Pancreas (tissue), 10 donors: Measurements from ENCODE around the gene USP10. TPM values are rescaled to one million over a fixed set of nuclear protein-coding genes. Genes with fewer than 3 reads are reported as not detected.

Experiments used
- ATAC-seq, 4 donors: fragments of 200-7000 bp; cut with Tn5 transposase; one replicate each; pipeline versions ENCODE4 v1.8.0 to v1.9.1; 2020; ENCODE audit warnings: mild to moderate bottlenecking in 4 of 4, moderate library complexity in 4 of 4
- DNase-seq, 6 donors: peaks; one replicate each; pipeline ENCODE4 v3.0.0-alpha.2; 2020
- FAIRE-seq: peaks from 2 replicates; lab custom pipeline; 2012; peaks lifted over from hg19 to GRCh38; lab: Jason Lieb, UNC
- H3K27ac ChIP-seq, 4 donors: fragments of 200-600 bp; sonication (generic); 1 replicate in 3 of 4; 2 replicates in 1 of 4; pipeline versions ENCODE4 v1.5.0 to v1.8.0; 2020
- H3K27me3 ChIP-seq, 4 donors: fragments of 200-600 bp; one replicate each; pipeline ENCODE4 v1.8.0; 2021
- H3K36me3 ChIP-seq, 3 donors: fragments of 200-600 bp; sonication (generic) in 1 of 3; one replicate each; pipeline versions ENCODE4 v1.5.0 to v1.8.0; 2020 to 2021
- H3K4me1 ChIP-seq, 3 donors: fragments of 200-600 bp; one replicate each; pipeline ENCODE4 v1.8.0; 2021
- H3K4me3 ChIP-seq, 4 donors: fragments of 200-600 bp; sonication (generic) in 2 of 4; one replicate each; pipeline versions ENCODE4 v1.5.0 to v1.8.0; 2020 to 2021
- H3K9me3 ChIP-seq, 4 donors: fragments of 200-600 bp; one replicate each; pipeline ENCODE4 v1.8.0; 2021
- CTCF ChIP-seq, 4 donors: fragments of 200-600 bp; sonication (generic) in 3 of 4; IDR thresholded peaks; one replicate each; pipeline versions ENCODE4 v1.5.0 to v1.8.0; 2021; ENCODE audit warnings: antibody characterized with exemption in 4 of 4
- WGBS, 2 donors: extraction: QIAGEN DNeasy Blood & Tissue Kit; methylation state at CpG; one replicate each; pipeline ENCODE4 v1.1.7; 2013; 5-methylcytosine and 5-hydroxymethylcytosine counted together
- intact Hi-C, 3 donors: fragments of 100-400 bp; cut with DNase I; formaldehyde crosslinking; loops; one replicate each; pipeline versions ENCODE4 v1.11.1 to v1.14.2; 2022
- polyA plus RNA-seq, 2 donors: library from polyadenylated mRNA; stranded (reverse); fragments of 200-250 nt; gene quantifications; one replicate each; pipeline ENCODE4 v1.2.3, GENCODE V29; 2013
- total RNA-seq, 6 donors: library from RNA; stranded (reverse); fragmentation: NEBNext Ultra II Directional in 4 of 6; extraction: Animal tissue kit (Norgen Biotek cat#: 25700) in 4 of 6; gene quantifications; one replicate each; pipeline versions ENCODE4 v1.2.1 to v1.2.4, GENCODE V29; 2021 to 2023
- donor health status: healthy with polysubstance abuse.
- donor health status: DM: no; HTN: no; CAD: no; lungs with moderate emphysema.
- donor health status: DM: no; HTN: no; CAD: no.
- donor health status: control.
- donor health status: control.
- donor health status: Bipolar disorder and iron deficiency.
- donor health status: DM: yes; HTN: yes; CAD: no.
- donor health status: DM: no; HTN: no; CAD: no.
- donor health status: DM: no; HTN: no; CAD: no.
- donor health status: DM: yes; HTN: yes; CAD: no.

The USP10 gene
- total and polyA plus RNA-seq, 8 donors, result 11.4 to 40.6 (median 26.9) TPM

- no peaks in the 10 kb centered on the region for H3K27me3 ChIP-seq
- ATAC-seq (peak in 1 of 4 donors; percentile 22), FAIRE-seq (no peak), DNase-seq (no peak)
- peaks cover 7 to 26% (median 22%) of the 10 kb centered on the region in 3 donors for H3K4me1 ChIP-seq
- H3K27ac ChIP-seq, result no peak overlapping the region
- no peaks in the 10 kb centered on the region for H3K9me3 ChIP-seq
- no peak overlapping the region for H3K4me3 ChIP-seq
- intact Hi-C loops, result loop anchor here in 1 of 3 donors (10.0 kb wide), 1 partner anchor 58 kb away; no protein-coding TSS in a partner anchor
- WGBS, 2 donors, result 70 to 73% methylated on average over 9 of the region's 9 CpGs
- no peaks in the 10 kb centered on the region for H3K36me3 ChIP-seq
- TF ChIP-seq CTCF (IDR thresholded peaks at IDR 0.05), result no peak
Observed at GRCh38 chr16:84732674-84733352, 33.0 kb downstream of the USP10 start.

- peak in 1 of 6 donors; percentile 45 for DNase-seq
Observed at GRCh38 chr16:84735849-84736586, 36.2 kb downstream of the USP10 start.

GRCh38 chr16:84737192-84738011, 37.6 kb downstream of the USP10 start:
- H3K9me3 ChIP-seq, result no peaks in the 10 kb centered on the region
- intact Hi-C loops, result loop anchor here in 1 of 3 donors (10.0 kb wide), 1 partner anchor 63 kb away; no protein-coding TSS in a partner anchor
- DNase-seq (peak; percentile 44 to 81 (median 56)), ATAC-seq (peak; percentile 71 to 80 (median 72)), FAIRE-seq (no peak)
- TF ChIP-seq CTCF (IDR thresholded peaks at IDR 0.05), result no peak
- no peaks in the 10 kb centered on the region for H3K27me3 ChIP-seq
- H3K36me3 ChIP-seq, result no peaks in the 10 kb centered on the region
- 47 to 53% methylated on average over 12 of the region's 12 CpGs for WGBS, 2 donors
- no peak overlapping the region for H3K4me3 ChIP-seq
- no peak overlapping the region for H3K27ac ChIP-seq
- H3K4me1 ChIP-seq, result peaks cover 5 to 20% (median 12%) of the 10 kb centered on the region in 3 donors

More at GRCh38 chr16:84735849-84736586, 36.2 kb downstream of the USP10 start:
- H3K36me3 ChIP-seq, result no peaks in the 10 kb centered on the region
- peak in 2 of 4 donors; percentile 7 to 8 for ATAC-seq
- H3K27ac ChIP-seq, result no peak overlapping the region
- H3K9me3 ChIP-seq, result no peaks in the 10 kb centered on the region
- intact Hi-C loops, result loop anchor here in 1 of 3 donors (10.0 kb wide), 1 partner anchor 61 kb away; no protein-coding TSS in a partner anchor
- H3K27me3 ChIP-seq, result no peaks in the 10 kb centered on the region
- WGBS, 2 donors, result 60 to 64% methylated on average over 17 of the region's 17 CpGs
- no peak overlapping the region for H3K4me3 ChIP-seq
- peaks cover 0 to 17% (median 9%) of the 10 kb centered on the region in 3 donors for H3K4me1 ChIP-seq
- TF ChIP-seq CTCF (IDR thresholded peaks at IDR 0.05), result no peak
- FAIRE-seq, result no peak

GRCh38 chr16:84738255-84739038, 38.6 kb downstream of the USP10 start:
- Histone ChIP-seq H3K27me3 (no peaks in the 10 kb centered on the region), H3K36me3 (no peaks in the 10 kb centered on the region), H3K4me3 (no peak overlapping the region), H3K27ac (no peak overlapping the region), H3K4me1 (peaks cover 5 to 13% (median 7%) of the 10 kb centered on the region in 3 donors), H3K9me3 (no peaks in the 10 kb centered on the region)
- peak; percentile 71 to 84 (median 80) for ATAC-seq
- TF ChIP-seq CTCF (IDR thresholded peaks at IDR 0.05), result peak; percentile 77 to 83 (median 81)
- intact Hi-C loops, result loop anchor here in 1 of 3 donors (10.0 kb wide), 1 partner anchor 64 kb away; no protein-coding TSS in a partner anchor
- whole genome bisulfite sequencing, 2 donors, result 46% methylated on average over 8 of the region's 8 CpGs
- no peak for FAIRE-seq
- peak in 5 of 6 donors; percentile 59 to 77 (median 69) for DNase-seq
